GM12873 (cell line): ENCODE measurements around the gene SEC61A1.

Experiments used
- CTCF ChIP-seq: IDR thresholded peaks from 2 replicates; pipeline ENCODE4 v1.5.1; 2012; ENCODE audit warnings: low read depth, mild to moderate bottlenecking, moderate library complexity, low read length, control low read depth; ENCODE audit not compliant: insufficient read depth; ENCODE audit errors: missing control alignments

The SEC61A1 gene

GRCh38 chr3:128056258-128056657, 4.0 kb downstream of the SEC61A1 start:
- TF ChIP-seq CTCF, result no peak

DNA sequence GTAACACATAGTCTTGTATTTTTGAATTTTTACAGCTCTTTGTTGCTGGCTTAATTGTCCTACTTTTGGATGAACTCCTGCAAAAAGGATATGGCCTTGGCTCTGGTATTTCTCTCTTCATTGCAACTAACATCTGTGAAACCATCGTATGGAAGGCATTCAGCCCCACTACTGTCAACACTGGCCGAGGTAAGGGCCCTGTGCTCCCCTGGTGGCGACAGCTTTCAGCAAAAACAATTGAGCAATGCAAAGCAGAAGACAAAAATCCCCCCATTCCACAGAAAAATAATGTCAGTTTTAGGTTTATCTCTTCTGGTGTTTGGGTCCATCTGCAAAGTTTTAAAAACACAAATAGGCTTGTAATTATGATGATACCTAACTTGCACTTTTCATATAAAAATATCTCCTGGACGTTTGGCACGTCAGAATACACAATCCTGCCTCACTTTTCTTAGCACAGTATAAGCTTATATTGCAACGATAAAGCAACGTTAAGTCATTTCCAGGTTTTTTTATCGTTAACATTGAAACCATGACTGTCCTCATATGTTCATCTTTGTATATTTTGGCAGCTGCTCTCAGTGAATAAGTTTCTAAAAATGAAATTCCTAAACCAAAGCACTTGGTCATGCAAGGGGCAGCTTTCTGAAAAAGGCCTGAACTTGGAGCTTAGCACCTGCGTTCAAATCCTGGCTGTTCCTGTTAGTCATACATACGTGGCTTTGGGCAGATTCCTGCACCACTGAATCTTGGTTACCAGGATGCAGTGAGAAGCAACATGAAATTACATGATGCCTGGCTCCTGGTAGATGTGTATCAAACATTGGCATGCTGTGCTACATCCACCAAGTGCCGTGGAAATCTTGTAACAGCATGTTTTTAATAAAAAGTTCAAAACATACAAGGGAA, 8.5 kb downstream of the SEC61A1 start:
- no peak for TF ChIP-seq CTCF

DNA sequence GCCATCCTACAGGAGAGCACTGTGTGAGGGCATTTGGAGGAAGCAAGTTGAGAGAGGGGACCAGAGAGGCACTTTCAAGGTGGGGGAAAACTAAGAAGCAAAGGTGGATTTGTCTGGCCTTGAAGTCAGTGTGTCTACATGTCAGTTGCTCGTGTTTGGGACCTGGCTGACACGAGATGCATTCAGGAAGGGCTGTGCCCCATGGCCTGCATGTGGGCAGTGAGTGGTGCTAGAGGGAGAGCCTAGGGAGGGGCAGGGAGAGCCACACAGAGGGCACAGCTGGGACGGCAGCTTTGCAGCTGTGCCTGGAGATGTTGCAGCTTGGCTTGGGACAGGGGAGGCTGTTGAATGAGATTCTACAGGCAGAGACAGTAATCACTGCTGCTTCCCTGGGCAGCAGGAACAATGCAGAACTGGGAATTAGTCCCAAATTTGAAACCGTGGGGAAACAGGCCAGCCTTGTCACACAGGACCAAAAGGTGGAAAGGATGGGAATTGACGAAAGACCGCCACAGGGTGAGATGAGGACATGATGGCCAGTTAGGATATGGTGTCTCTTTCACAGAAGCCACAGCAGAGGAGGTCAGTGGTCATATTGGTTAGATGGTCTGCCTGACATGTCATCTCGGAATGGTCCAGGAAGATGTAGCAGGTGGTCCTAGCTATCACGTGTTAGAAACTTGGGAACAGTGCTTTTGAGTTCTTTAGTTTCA, 10.0 kb downstream of the SEC61A1 start:
- no peak for TF ChIP-seq CTCF

DNA sequence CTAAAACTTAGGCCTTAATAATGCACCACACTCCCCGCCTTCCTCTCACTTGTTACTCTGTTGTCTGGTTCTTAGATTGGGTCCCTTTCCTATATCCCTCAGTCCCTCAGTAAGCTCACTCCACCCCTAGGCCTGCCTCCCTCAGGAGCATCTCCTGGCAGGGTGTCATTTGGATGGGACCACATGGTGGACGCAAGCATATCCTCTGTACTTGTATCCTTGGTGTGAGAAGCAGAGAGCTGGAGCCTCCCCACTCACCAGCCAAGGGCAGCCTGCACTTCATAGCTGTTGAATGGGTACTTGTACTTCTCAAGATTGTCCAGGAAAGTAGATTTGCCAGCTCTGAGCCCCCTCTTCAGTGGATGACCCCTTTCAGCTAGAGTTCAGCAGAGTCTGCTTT, 11.6 kb downstream of the SEC61A1 start:
- no peak for TF ChIP-seq CTCF

DNA sequence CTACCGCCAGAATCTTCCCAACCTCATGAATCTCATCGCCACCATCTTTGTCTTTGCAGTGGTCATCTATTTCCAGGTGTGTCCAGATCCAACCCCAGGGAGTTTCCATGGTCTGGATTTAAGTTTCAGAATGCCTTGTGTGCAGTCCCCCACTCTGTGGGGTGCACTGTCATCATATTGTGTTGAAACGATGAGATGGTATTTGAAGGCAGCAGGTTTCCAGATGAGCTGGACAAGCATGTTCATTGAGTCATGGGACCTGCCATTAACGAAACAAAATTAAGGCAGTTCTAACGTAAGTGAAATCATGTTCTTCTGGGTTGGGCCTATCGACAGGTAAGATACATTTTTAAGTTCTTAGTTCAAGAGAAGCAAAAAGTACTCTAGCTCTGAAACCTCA, 12.7 kb downstream of the SEC61A1 start:
- no peak for TF ChIP-seq CTCF

- TF ChIP-seq CTCF, result no peak
Observed at GRCh38 chr3:128066114-128066513, 13.9 kb downstream of the SEC61A1 start.

GRCh38 chr3:128066676-128067075, 14.4 kb downstream of the SEC61A1 start:
- TF ChIP-seq CTCF, result no peak
